GM12891 (cell line): ENCODE data around the gene PPP1R3F.

Experiments
- PAX5 ChIP-seq: IDR thresholded peaks from 2 replicates; pipeline ENCODE4 v1.6.1; 2011; ENCODE audit warnings: low read length, moderate library complexity, mild to moderate bottlenecking; ENCODE audit not compliant: insufficient read depth, severe bottlenecking
- POLR2A ChIP-seq: IDR thresholded peaks from 2 replicates; pipeline ENCODE4 v1.6.1; 2011; ENCODE audit warnings: low read depth, low read length, control low read depth
- POLR2AphosphoS5 ChIP-seq: IDR thresholded peaks from 2 replicates; pipeline ENCODE4 v1.6.1; 2011; ENCODE audit warnings: low read depth, low read length, control low read depth
- POU2F2 ChIP-seq: IDR thresholded peaks from 2 replicates; pipeline ENCODE4 v1.6.1; 2011; ENCODE audit warnings: low read depth, mild to moderate bottlenecking, control low read depth, low read length, moderate library complexity
- SPI1 ChIP-seq: IDR thresholded peaks from 2 replicates; pipeline ENCODE4 v1.6.1; 2011; ENCODE audit warnings: low read depth, low read length, control low read depth
- TAF1 ChIP-seq: IDR thresholded peaks from 2 replicates; pipeline ENCODE4 v1.6.1; 2011; ENCODE audit warnings: low read depth, low read length, control low read depth

GRCh38 chrX:49286581-49286980 lies 17.0 kb downstream of the PPP1R3F start:
- TF ChIP-seq POLR2A (no peak), POLR2AphosphoS5 (no peak), POU2F2 (no peak), TAF1 (no peak), SPI1 (no peak), PAX5 (no peak)
